Ishikawa (cell line): ENCODE results near the gene TMEM247.

Experiments used
- CEBPB ChIP-seq: IDR thresholded peaks from 2 replicates; pipeline ENCODE4 v1.6.1; 2012
- CREB1 ChIP-seq: IDR thresholded peaks from 2 replicates; pipeline ENCODE4 v1.6.1; 2012; ENCODE audit warnings: low read depth
- EGR1 ChIP-seq: IDR thresholded peaks from 2 replicates; pipeline ENCODE4 v1.6.1; 2012
- EP300 ChIP-seq: IDR thresholded peaks from 2 replicates; pipeline ENCODE4 v1.6.1; 2012; ENCODE audit warnings: borderline replicate concordance
- FOXM1 ChIP-seq: IDR thresholded peaks from 2 replicates; pipeline ENCODE4 v1.6.1; 2012; ENCODE audit warnings: low read depth, borderline replicate concordance
- MAX ChIP-seq: IDR thresholded peaks from 2 replicates; pipeline ENCODE4 v1.6.1; 2012
- NFIC ChIP-seq: IDR thresholded peaks from 2 replicates; pipeline ENCODE4 v1.6.1; 2012
- RAD21 ChIP-seq: IDR thresholded peaks from 2 replicates; pipeline ENCODE4 v1.6.1; 2012; ENCODE audit warnings: low read depth
- REST ChIP-seq: IDR thresholded peaks from 2 replicates; pipeline ENCODE4 v1.6.1; 2012; ENCODE audit warnings: low read depth, mild to moderate bottlenecking
- TAF1 ChIP-seq: IDR thresholded peaks from 2 replicates; pipeline ENCODE4 v1.6.1; 2012; ENCODE audit warnings: low read depth, mild to moderate bottlenecking
- TCF12 ChIP-seq: IDR thresholded peaks from 2 replicates; pipeline ENCODE4 v1.6.1; 2012; ENCODE audit warnings: low read depth
- TEAD4 ChIP-seq: IDR thresholded peaks from 2 replicates; pipeline ENCODE4 v1.6.1; 2012
- USF1 ChIP-seq: IDR thresholded peaks from 2 replicates; pipeline ENCODE4 v1.6.1; 2012
- YY1 ChIP-seq: IDR thresholded peaks from 2 replicates; pipeline ENCODE4 v1.6.1; 2012; ENCODE audit warnings: low read depth
- ZBTB7A ChIP-seq: IDR thresholded peaks from 2 replicates; pipeline ENCODE4 v1.6.1; 2012; ENCODE audit warnings: low read depth

Gene TMEM247

GRCh38 chr2:46462936-46463335 lies 16.4 kb upstream of the TMEM247 start:
- no peak for TF ChIP-seq MAX
- no peak for TF ChIP-seq CREB1
- TF ChIP-seq CEBPB: no peak
- TF ChIP-seq YY1: no peak

- TF ChIP-seq YY1: no peak
Observed at GRCh38 chr2:46469116-46469515, 10.2 kb upstream of the TMEM247 start.

- no peak for TF ChIP-seq CEBPB
- TF ChIP-seq NFIC: no peak
- no peak for TF ChIP-seq TCF12
- TF ChIP-seq REST: no peak
- no peak for TF ChIP-seq YY1
- no peak for TF ChIP-seq TEAD4
Observed at GRCh38 chr2:46469700-46470099, 9.7 kb upstream of the TMEM247 start.

GRCh38 chr2:46470114-46470628 lies 9.2 kb upstream of the TMEM247 start:
- no peak for TF ChIP-seq REST
- no peak for TF ChIP-seq TEAD4
- TF ChIP-seq ZBTB7A: no peak
- TF ChIP-seq FOXM1: no peak
- no peak for TF ChIP-seq EP300
- TF ChIP-seq CEBPB: no peak
- TF ChIP-seq MAX: no peak
- no peak for TF ChIP-seq YY1
- TF ChIP-seq EGR1: no peak
- no peak for TF ChIP-seq USF1
- TF ChIP-seq NFIC: no peak
- TF ChIP-seq RAD21: no peak
- no peak for TF ChIP-seq CREB1
- TF ChIP-seq TCF12: no peak
- no peak for TF ChIP-seq TAF1

GRCh38 chr2:46471019-46471583 lies 8.3 kb upstream of the TMEM247 start:
- TF ChIP-seq USF1 (no peak), EP300 (no peak), TAF1 (no peak), REST (no peak), CEBPB (no peak), EGR1 (no peak), FOXM1 (no peak), ZBTB7A (no peak), TEAD4 (no peak), RAD21 (no peak), MAX (no peak), YY1 (no peak), CREB1 (no peak), NFIC (no peak), TCF12 (no peak)
